GM23248 (cell line): ENCODE data around the gene IL18BP. TPM values are rescaled to one million over a fixed set of nuclear protein-coding genes. Genes with fewer than 3 reads are reported as not detected.

Experiments
- DNase-seq: peaks from one replicate; pipeline ENCODE4 v3.0.0-alpha.2; 2015
- H2AFZ ChIP-seq: fragments of 200-600 bp; sonication (generic); 2 replicates; pipeline ENCODE4 v1.6.1; 2016; ENCODE audit warnings: antibody characterized with exemption
- H3F3A ChIP-seq: fragments of 200-600 bp; sonication (generic); 2 replicates; pipeline ENCODE4 v1.6.1; 2016; ENCODE audit warnings: mild to moderate bottlenecking, antibody characterized with exemption, mixed run types; ENCODE audit not compliant: insufficient read depth
- H3K27ac ChIP-seq: fragments of 200-600 bp; sonication (generic); 2 replicates; pipeline ENCODE4 v1.5.1; 2016; ENCODE audit warnings: mild to moderate bottlenecking
- H3K27me3 ChIP-seq: fragments of 200-600 bp; sonication (generic); replicated peaks from 2 replicates; pipeline ENCODE4 v1.6.1; 2016; ENCODE audit warnings: mild to moderate bottlenecking; ENCODE audit not compliant: insufficient read depth
- H3K36me3 ChIP-seq: fragments of 200-600 bp; sonication (generic); 2 replicates; pipeline ENCODE4 v1.6.1; 2016; ENCODE audit warnings: low read depth, mild to moderate bottlenecking
- H3K4me1 ChIP-seq: fragments of 200-600 bp; sonication (generic); 2 replicates; pipeline ENCODE4 v1.6.1; 2016; ENCODE audit warnings: mild to moderate bottlenecking; ENCODE audit not compliant: insufficient read depth
- H3K4me2 ChIP-seq: fragments of 200-600 bp; sonication (generic); one replicate; pipeline ENCODE4 v1.6.1; 2016; ENCODE audit warnings: mild to moderate bottlenecking; ENCODE audit not compliant: unreplicated experiment
- H3K4me3 ChIP-seq: fragments of 200-600 bp; sonication (generic); 2 replicates; pipeline ENCODE4 v1.5.1; 2016; ENCODE audit warnings: mild to moderate bottlenecking
- H3K79me2 ChIP-seq: fragments of 200-600 bp; sonication (generic); 2 replicates; pipeline ENCODE4 v1.6.1; 2016; ENCODE audit warnings: mild to moderate bottlenecking; ENCODE audit not compliant: insufficient read depth
- H3K9ac ChIP-seq: fragments of 200-600 bp; sonication (generic); 2 replicates; pipeline ENCODE4 v1.6.1; 2016; ENCODE audit warnings: mild to moderate bottlenecking
- H3K9me2 ChIP-seq: fragments of 200-600 bp; sonication (generic); 2 replicates; pipeline ENCODE4 v1.6.1; 2016; ENCODE audit warnings: mixed run types, mild to moderate bottlenecking, moderate library complexity; ENCODE audit not compliant: insufficient read depth
- H3K9me3 ChIP-seq: fragments of 200-600 bp; sonication (generic); one replicate; pipeline ENCODE4 v1.6.1; 2017; ENCODE audit warnings: low read depth
- H4K20me1 ChIP-seq: fragments of 200-600 bp; sonication (generic); 2 replicates; pipeline ENCODE4 v1.6.0; 2016; ENCODE audit not compliant: insufficient read depth
- EZH2 ChIP-seq: fragments of 200-600 bp; sonication (generic); IDR thresholded peaks from 2 replicates; pipeline ENCODE4 v1.6.1; 2018; ENCODE audit warnings: antibody characterized with exemption, mild to moderate bottlenecking; ENCODE audit not compliant: insufficient read depth, poor library complexity, severe bottlenecking
- EZH2phosphoT487 ChIP-seq: fragments of 200-600 bp; sonication (generic); IDR thresholded peaks from 2 replicates; pipeline ENCODE4 v1.6.1; 2018; ENCODE audit warnings: antibody characterized with exemption, moderate library complexity, mild to moderate bottlenecking, low read depth; ENCODE audit not compliant: insufficient read depth
- WGBS, 2 experiments: methylation state at CpG; one replicate each; pipeline ENCODE4 v1.1.6; 2015 to 2017; ENCODE audit warnings: low lambda C conversion rate in 2 of 2, low coverage in 1 of 2; ENCODE audit errors: missing lambda C conversion rate in 2 of 2; 5-methylcytosine and 5-hydroxymethylcytosine counted together
- in situ Hi-C: fragments of 300-500 bp; cut with MboI; formaldehyde crosslinking; loops from 2 replicates; pipeline ENCODE4 v1.15.0; 2020
- polyA plus RNA-seq: library from polyadenylated mRNA; unstranded; fragments of >200 nt; fragmentation: Nextera tagmentation; extraction: Ambion mirVana; gene quantifications from 2 replicates; pipeline ENCODE4 v1.2.1, GENCODE V29; 2016
- total RNA-seq: library from RNA; depleted of rRNA; stranded (reverse); fragments of >200 nt; shearing (Covaris generic); gene quantifications from 2 replicates; pipeline ENCODE4 v1.2.3, GENCODE V29; 2014

IL18BP gene
- total and polyA plus RNA-seq, 2 experiments from 2014 or later = 0.44 to 2.5 TPM

GRCh38 chr11:71979602-71980001 lies 19.1 kb upstream of the IL18BP start:
- Histone ChIP-seq H3K27me3 (no peaks in the 10 kb centered on the region), H3F3A (peaks cover 6% of the 10 kb centered on the region; the same call in 1 of the 2 replicates), H3K9me3 (no peaks in the 10 kb centered on the region), H3K4me2 (no peak overlapping the region), H3K9me2 (no peaks in the 10 kb centered on the region), H3K4me3 (no peak overlapping the region), H3K9ac (no peak overlapping the region), H3K27ac (no peak overlapping the region), H3K79me2 (peaks cover 9% of the 10 kb centered on the region; the same call in 1 of the 2 replicates), H2AFZ (no peak overlapping the region), H4K20me1 (no peaks in the 10 kb centered on the region), H3K4me1 (0 out of 2 replicates have a peak, but pooled peaks cover 9% of the 10 kb centered on the region), H3K36me3 (peaks cover 6% of the 10 kb centered on the region; the same call in 1 of the 2 replicates)
- TF ChIP-seq EZH2 = no peak
- TF ChIP-seq EZH2phosphoT487 = no peak
- whole genome bisulfite sequencing, 2 experiments = 72 to 73% methylated on average over 3 of the region's 3 CpGs
- in situ Hi-C loops = no loop called here
- DNase-seq = no peak

- 95 to 99% methylated on average over 2 of the region's 2 CpGs for WGBS, 2 experiments
- Histone ChIP-seq H3K27me3 (no peaks in the 10 kb centered on the region), H3K4me3 (no peak overlapping the region), H3K9ac (no peak overlapping the region), H3K79me2 (peaks cover 18% of the 10 kb centered on the region; the same call in 1 of the 2 replicates), H4K20me1 (no peaks in the 10 kb centered on the region), H3K9me3 (no peaks in the 10 kb centered on the region), H3K9me2 (no peaks in the 10 kb centered on the region), H3F3A (peaks cover 13% of the 10 kb centered on the region), H3K4me1 (peaks cover 15% of the 10 kb centered on the region), H3K27ac (no peak overlapping the region), H3K36me3 (peaks cover 6% of the 10 kb centered on the region; the same call in 1 of the 2 replicates), H3K4me2 (no peak overlapping the region), H2AFZ (no peak overlapping the region)
- no peak for TF ChIP-seq EZH2phosphoT487
- TF ChIP-seq EZH2 = no peak
- no peak for DNase-seq
- in situ Hi-C loops = no loop called here
Measured at GRCh38 chr11:71986131-71986530, 12.6 kb upstream of the IL18BP start.

DNA sequence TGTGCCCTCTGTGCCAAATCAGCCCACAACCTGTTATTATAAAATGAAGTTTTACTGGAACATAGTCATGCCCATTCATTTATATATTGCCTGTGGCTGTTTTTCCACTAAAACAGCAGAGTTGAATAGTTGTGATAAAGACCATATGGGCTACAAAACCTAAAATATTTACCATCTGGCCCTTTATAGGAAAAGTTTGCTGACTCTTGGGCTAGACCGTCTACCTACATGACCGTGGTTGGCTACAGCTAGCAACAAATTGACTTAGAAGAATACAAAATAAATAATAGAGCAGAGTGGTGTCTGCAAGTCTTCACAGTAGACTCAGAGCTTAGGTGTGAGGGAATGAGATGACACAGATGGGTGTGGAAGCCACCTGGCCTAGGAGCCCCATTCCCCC lies 11.2 kb upstream of the IL18BP start:
- no peak overlapping the region for H3K9ac ChIP-seq
- peak overlapping the region; percentile 19 for H3K4me2 ChIP-seq

DNA sequence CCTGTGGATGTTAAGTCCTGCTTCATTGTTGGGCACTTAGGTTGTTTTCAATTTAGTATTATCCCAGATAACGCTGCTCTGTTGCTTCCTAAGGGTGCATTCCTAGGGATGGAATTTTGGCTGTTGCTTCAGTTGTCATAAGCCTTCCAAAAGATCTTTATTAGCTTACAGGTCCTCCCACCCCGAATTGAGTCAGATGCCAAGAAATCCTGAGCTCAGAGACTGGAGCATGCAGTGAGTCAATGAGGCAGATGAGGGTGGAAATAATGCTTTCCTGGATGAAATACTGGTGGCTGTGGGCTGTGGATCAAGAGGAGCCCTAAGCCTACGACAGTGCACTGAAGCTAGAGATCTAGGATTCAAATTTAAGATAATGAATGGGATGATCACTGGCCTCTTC lies 10.7 kb upstream of the IL18BP start:
- H3K4me3 ChIP-seq = no peak overlapping the region
- no peak overlapping the region for H2AFZ ChIP-seq
- peaks cover 10% of the 10 kb centered on the region; the same call in 1 of the 2 replicates for H3K36me3 ChIP-seq
- H3K27ac ChIP-seq = peak overlapping the region; percentile 39
- peaks cover 11% of the 10 kb centered on the region; the same call in 1 of the 2 replicates for H3K79me2 ChIP-seq
- DNase-seq = peak; percentile 88
- H4K20me1 ChIP-seq = no peaks in the 10 kb centered on the region
- no peaks in the 10 kb centered on the region for H3K27me3 ChIP-seq
- peaks cover 15% of the 10 kb centered on the region for H3K4me1 ChIP-seq
- TF ChIP-seq EZH2 = no peak
- no peak for TF ChIP-seq EZH2phosphoT487
- H3K9me2 ChIP-seq = no peaks in the 10 kb centered on the region
- WGBS, 2 experiments = 9 to 14% methylated on average over 3 of the region's 3 CpGs
- peak overlapping the region; percentile 19 for H3K4me2 ChIP-seq
- H3K9ac ChIP-seq = no peak overlapping the region
- no peaks in the 10 kb centered on the region for H3K9me3 ChIP-seq
- peaks cover 13% of the 10 kb centered on the region for H3F3A ChIP-seq
- in situ Hi-C loops = no loop called here

More for the DNA sequence above, 11.2 kb upstream of the IL18BP start:
- H2AFZ ChIP-seq = no peak overlapping the region
- peaks cover 10% of the 10 kb centered on the region; the same call in 1 of the 2 replicates for H3K36me3 ChIP-seq
- H3K27ac ChIP-seq = peak overlapping the region; percentile 10; the same call in 1 of the 2 replicates
- H3K4me1 ChIP-seq = peaks cover 15% of the 10 kb centered on the region
- H3K4me3 ChIP-seq = no peak overlapping the region
- peaks cover 11% of the 10 kb centered on the region; the same call in 1 of the 2 replicates for H3K79me2 ChIP-seq
- in situ Hi-C loops = no loop called here
- TF ChIP-seq EZH2 (no peak), EZH2phosphoT487 (no peak)
- no peaks in the 10 kb centered on the region for H3K9me3 ChIP-seq
- H3K27me3 ChIP-seq = no peaks in the 10 kb centered on the region
- WGBS, 2 experiments = 46 to 49% methylated on average over 2 of the region's 2 CpGs
- H3K9me2 ChIP-seq = no peaks in the 10 kb centered on the region
- no peak for DNase-seq
- no peaks in the 10 kb centered on the region for H4K20me1 ChIP-seq
- H3F3A ChIP-seq = peaks cover 13% of the 10 kb centered on the region

GRCh38 chr11:71990701-71991100 lies 8.0 kb upstream of the IL18BP start:
- H3K4me3 ChIP-seq = no peak overlapping the region
- H3K79me2 ChIP-seq = peaks cover 11% of the 10 kb centered on the region; the same call in 1 of the 2 replicates
- no peaks in the 10 kb centered on the region for H3K27me3 ChIP-seq
- no peak overlapping the region for H2AFZ ChIP-seq
- no peak overlapping the region for H3K9ac ChIP-seq
- H3K4me2 ChIP-seq = no peak overlapping the region
- 53% methylated on average over 3 of the region's 3 CpGs for WGBS, 2 experiments
- no peak for DNase-seq
- no peaks in the 10 kb centered on the region for H4K20me1 ChIP-seq
- no peaks in the 10 kb centered on the region for H3K9me3 ChIP-seq
- no peak overlapping the region for H3K27ac ChIP-seq
- TF ChIP-seq EZH2 (no peak), EZH2phosphoT487 (no peak)
- H3K4me1 ChIP-seq = peaks cover 15% of the 10 kb centered on the region
- in situ Hi-C loops = no loop called here
- peaks cover 13% of the 10 kb centered on the region for H3F3A ChIP-seq
- H3K9me2 ChIP-seq = no peaks in the 10 kb centered on the region
- H3K36me3 ChIP-seq = peaks cover 10% of the 10 kb centered on the region; the same call in 1 of the 2 replicates
